ENCODE measurements around the gene RARG. TPM values are rescaled to one million over a fixed set of nuclear protein-coding genes. Genes with fewer than 3 reads are reported as not detected.

The RARG gene
- total and polyA plus RNA-seq, 2 donors (not counting 1 experiment from before 2014, with no cell fraction given) = 8.8 to 15.0 TPM

DNA sequence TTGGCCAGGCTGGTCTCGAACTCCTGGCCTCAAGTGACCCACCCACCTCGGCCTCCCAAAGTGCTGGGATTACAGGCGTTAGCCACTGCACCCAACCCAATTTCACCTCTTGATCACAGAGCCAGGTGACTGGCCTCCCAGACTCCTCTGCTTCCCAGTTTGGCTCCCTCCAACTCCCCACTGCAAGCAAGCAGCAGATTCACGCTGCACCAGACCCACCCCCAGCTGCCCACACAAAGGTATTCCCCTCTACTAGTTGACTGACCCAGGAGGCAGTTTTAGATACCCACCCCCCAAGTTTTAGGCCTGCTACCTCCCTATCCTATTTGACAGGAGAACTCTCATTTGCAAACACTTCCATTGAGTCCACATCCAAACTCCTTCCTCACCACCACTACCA lies 5.2 kb downstream of the RARG start:
- POLR2A ChIA-PET = no interaction called here
- Histone ChIP-seq H3K79me2 (ENCODE audit: control insufficient read depth, insufficient read depth, low read length) (no peaks in the 10 kb centered on the region), H4K20me1 (ENCODE audit: control insufficient read depth, insufficient read depth, low read length, poor library complexity, severe bottlenecking) (no peaks in the 10 kb centered on the region), H3K9ac (ENCODE audit: low read length) (no peak overlapping the region), H3K36me3 (replicated peaks in 1 of 2; ENCODE audit: control extremely low read depth in 1 of 2, control insufficient read depth in 1 of 2, extremely low read depth in 1 of 2, insufficient read depth in 2 of 2, low read length in 1 of 2) (no peaks in the 10 kb centered on the region), H3K27me3 (replicated peaks in 1 of 4; ENCODE audit: control extremely low read depth in 1 of 4, control insufficient read depth in 3 of 4, insufficient read depth in 4 of 4, low read length in 3 of 4) (no peaks in the 10 kb centered on the region), H3K27ac (ENCODE audit: low read length in 2 of 2) (no peak overlapping the region), H3K9me3 (ENCODE audit: control extremely low read depth in 1 of 3, control insufficient read depth in 2 of 3, insufficient read depth in 1 of 3, low read length in 2 of 3) (no peaks in the 10 kb centered on the region), H3K4me3 (ENCODE audit: control extremely low read depth in 1 of 5, extremely low read depth in 1 of 5, insufficient read depth in 1 of 5, low read depth in 2 of 5, low read length in 4 of 5) (no peak overlapping the region), H2AFZ (ENCODE audit: insufficient read depth, low read depth, low read length, poor library complexity, severe bottlenecking) (no peak overlapping the region), H3K4me1 (ENCODE audit: control insufficient read depth in 2 of 2, insufficient read depth in 2 of 2, low read length in 2 of 2) (peaks cover 11 to 24% of the 10 kb centered on the region in 2 donors), H3K4me2 (replicated peaks; ENCODE audit: low read depth, low read length, poor library complexity, severe bottlenecking) (no peak overlapping the region)
- intact Hi-C loops (cut with micrococcal nuclease) = no loop called here
- 96% methylated on average over 4 of the region's 4 CpGs for WGBS (ENCODE audit: insufficient coverage)
- Mint-ChIP-seq H3K27ac (no peak overlapping the region), H3K9me3 (ENCODE audit: insufficient read depth) (no peaks in the 10 kb centered on the region), H3K4me3 (no peak overlapping the region), H3K4me1 (peaks cover 18% of the 10 kb centered on the region), H3K27me3 (no peaks in the 10 kb centered on the region)
- DNase-seq (no peak), ATAC-seq (ENCODE audit: low read depth) (no peak)
- CTCF ChIA-PET = interaction anchor here (0.6 to 1.6 kb wide), 4 partner anchors 14 to 97 kb away, joined by 4 to 5 read pairs (median 4); no protein-coding TSS in a partner anchor
- TF ChIP-seq, protein P1, sequence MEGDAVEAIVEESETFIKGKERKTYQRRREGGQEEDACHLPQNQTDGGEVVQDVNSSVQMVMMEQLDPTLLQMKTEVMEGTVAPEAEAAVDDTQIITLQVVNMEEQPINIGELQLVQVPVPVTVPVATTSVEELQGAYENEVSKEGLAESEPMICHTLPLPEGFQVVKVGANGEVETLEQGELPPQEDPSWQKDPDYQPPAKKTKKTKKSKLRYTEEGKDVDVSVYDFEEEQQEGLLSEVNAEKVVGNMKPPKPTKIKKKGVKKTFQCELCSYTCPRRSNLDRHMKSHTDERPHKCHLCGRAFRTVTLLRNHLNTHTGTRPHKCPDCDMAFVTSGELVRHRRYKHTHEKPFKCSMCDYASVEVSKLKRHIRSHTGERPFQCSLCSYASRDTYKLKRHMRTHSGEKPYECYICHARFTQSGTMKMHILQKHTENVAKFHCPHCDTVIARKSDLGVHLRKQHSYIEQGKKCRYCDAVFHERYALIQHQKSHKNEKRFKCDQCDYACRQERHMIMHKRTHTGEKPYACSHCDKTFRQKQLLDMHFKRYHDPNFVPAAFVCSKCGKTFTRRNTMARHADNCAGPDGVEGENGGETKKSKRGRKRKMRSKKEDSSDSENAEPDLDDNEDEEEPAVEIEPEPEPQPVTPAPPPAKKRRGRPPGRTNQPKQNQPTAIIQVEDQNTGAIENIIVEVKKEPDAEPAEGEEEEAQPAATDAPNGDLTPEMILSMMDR (IDR thresholded peaks at IDR 0.05) = no peak
- no peak for TF ChIP-seq EZH2 (IDR thresholded peaks at IDR 0.05; ENCODE audit: borderline replicate concordance, insufficient read depth, low read depth, low read length, poor library complexity, severe bottlenecking)

DNA sequence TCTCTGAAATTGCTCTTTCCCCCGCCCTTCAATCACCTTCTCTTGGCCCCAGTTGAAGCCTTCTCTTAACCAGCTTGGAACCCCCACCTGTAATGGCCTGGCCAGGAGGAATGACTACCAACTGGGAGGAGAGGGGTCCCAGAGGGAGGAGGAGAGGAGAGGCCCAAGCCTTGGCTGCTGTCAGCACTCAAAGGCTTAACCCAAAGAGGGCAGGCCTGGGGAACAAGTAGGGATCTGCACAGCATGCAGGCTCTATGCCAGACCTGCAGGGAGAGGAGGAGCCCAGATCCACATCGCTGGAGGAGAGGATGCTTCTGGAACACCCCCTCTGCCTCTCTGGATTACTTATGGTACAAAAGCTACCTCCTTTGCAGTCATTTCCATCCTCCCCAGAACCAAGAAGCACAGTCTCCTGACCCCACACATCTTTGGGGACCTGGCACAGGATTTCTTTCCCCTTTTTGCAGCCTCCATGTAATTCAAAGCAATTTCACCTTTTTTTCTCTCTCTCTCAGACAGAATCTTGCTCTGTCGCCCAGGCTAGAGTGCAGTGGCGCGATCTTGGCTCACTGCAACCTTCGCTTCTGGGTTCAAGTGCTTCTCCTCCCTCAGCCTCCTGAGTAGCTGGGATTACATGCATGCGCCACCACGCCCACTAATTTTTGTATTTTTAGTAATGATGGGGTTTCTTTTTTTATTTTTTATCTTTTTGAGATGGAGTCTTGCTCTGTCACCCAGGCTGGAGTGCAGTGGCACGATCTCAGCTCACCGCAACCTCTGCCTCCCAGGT lies 6.2 kb downstream of the RARG start:
- Histone ChIP-seq H3K4me1 (ENCODE audit: control insufficient read depth in 2 of 2, insufficient read depth in 2 of 2, low read length in 2 of 2) (peaks cover 7 to 19% of the 10 kb centered on the region in 2 donors), H3K9ac (ENCODE audit: low read length) (no peak overlapping the region), H4K20me1 (ENCODE audit: control insufficient read depth, insufficient read depth, low read length, poor library complexity, severe bottlenecking) (no peaks in the 10 kb centered on the region), H3K27me3 (replicated peaks in 1 of 4; ENCODE audit: control extremely low read depth in 1 of 4, control insufficient read depth in 3 of 4, insufficient read depth in 4 of 4, low read length in 3 of 4) (no peaks in the 10 kb centered on the region), H3K79me2 (ENCODE audit: control insufficient read depth, insufficient read depth, low read length) (no peaks in the 10 kb centered on the region), H3K4me3 (ENCODE audit: control extremely low read depth in 1 of 5, extremely low read depth in 1 of 5, insufficient read depth in 1 of 5, low read depth in 2 of 5, low read length in 4 of 5) (no peak overlapping the region), H3K27ac (ENCODE audit: low read length in 2 of 2) (no peak overlapping the region), H2AFZ (ENCODE audit: insufficient read depth, low read depth, low read length, poor library complexity, severe bottlenecking) (no peak overlapping the region), H3K9me3 (ENCODE audit: control extremely low read depth in 1 of 3, control insufficient read depth in 2 of 3, insufficient read depth in 1 of 3, low read length in 2 of 3) (no peaks in the 10 kb centered on the region), H3K36me3 (replicated peaks in 1 of 2; ENCODE audit: control extremely low read depth in 1 of 2, control insufficient read depth in 1 of 2, extremely low read depth in 1 of 2, insufficient read depth in 2 of 2, low read length in 1 of 2) (no peaks in the 10 kb centered on the region), H3K4me2 (replicated peaks; ENCODE audit: low read depth, low read length, poor library complexity, severe bottlenecking) (no peak overlapping the region)
- Mint-ChIP-seq H3K4me3 (no peak overlapping the region), H3K9me3 (ENCODE audit: insufficient read depth) (no peaks in the 10 kb centered on the region), H3K27ac (no peak overlapping the region), H3K4me1 (peaks cover 17% of the 10 kb centered on the region), H3K27me3 (no peaks in the 10 kb centered on the region)
- intact Hi-C loops (cut with micrococcal nuclease) = no loop called here
- WGBS (ENCODE audit: insufficient coverage) = 98% methylated on average over 4 of the region's 10 CpGs
- no peak for DNase-seq
- POLR2A ChIA-PET = interaction anchor here (1.4 kb wide), 1 partner anchor 12 kb away, joined by 3 read pairs; no protein-coding TSS in a partner anchor
- ATAC-seq (ENCODE audit: low read depth) = no peak
- TF ChIP-seq, protein P1 (IDR thresholded peaks at IDR 0.05) = no peak
- no peak for TF ChIP-seq EZH2 (IDR thresholded peaks at IDR 0.05; ENCODE audit: borderline replicate concordance, insufficient read depth, low read depth, low read length, poor library complexity, severe bottlenecking)
- CTCF ChIA-PET = interaction anchor here (1.2 to 1.6 kb wide), 4 partner anchors 12 to 98 kb away, joined by 4 to 5 read pairs (median 4); no protein-coding TSS in a partner anchor

Measured in B cell (primary cell).